ENCODE data around the gene KIF2C. TPM values are rescaled to one million over a fixed set of nuclear protein-coding genes. Genes with fewer than 3 reads are reported as not detected.
"Not testable (repeated sequence)": the region's sequence is repeated elsewhere in the genome, so short reads cannot be mapped to it uniquely, and the experiment has no call there.

Gene KIF2C
- polyA plus RNA-seq, 4 donors = 24.6 to 27.5 (median 26.3) TPM

- DNase-seq (ENCODE audit: low read depth in 4 of 4, low spot score in 2 of 4) = no peak
Measured at GRCh38 chr1:44790968-44791801, 51.5 kb downstream of the KIF2C start.

- no peak for DNase-seq (ENCODE audit: low read depth in 4 of 4, low spot score in 2 of 4)
Measured at GRCh38 chr1:44792736-44793502, 53.3 kb downstream of the KIF2C start.

GRCh38 chr1:44797886-44798285 lies 58.2 kb downstream of the KIF2C start:
- DNase-seq (ENCODE audit: low read depth in 4 of 4, low spot score in 2 of 4) = not testable (repeated sequence)

- DNase-seq (ENCODE audit: low read depth in 4 of 4, low spot score in 2 of 4) = no peak
Measured at GRCh38 chr1:44798481-44799365, 59.1 kb downstream of the KIF2C start.

GRCh38 chr1:44799770-44800584 lies 60.3 kb downstream of the KIF2C start, which contains the start of gene PLK3:
Gene PLK3, plus strand, starts transcription at chr1:44800377. Its CDS starts 87 bp downstream, at chr1:44800464.
- DNase-seq (ENCODE audit: low read depth in 4 of 4, low spot score in 2 of 4) = peak; percentile 94 to 96 (median 94)

GRCh38 chr1:44801491-44802305 lies 62.1 kb downstream of the KIF2C start:
- no peak for DNase-seq (ENCODE audit: low read depth in 4 of 4, low spot score in 2 of 4)

- DNase-seq (ENCODE audit: low read depth in 4 of 4, low spot score in 2 of 4) = no peak
Measured at GRCh38 chr1:44802306-44803061, 62.8 kb downstream of the KIF2C start.

- DNase-seq (ENCODE audit: low read depth in 4 of 4, low spot score in 2 of 4) = no peak
Measured at GRCh38 chr1:44803062-44803311, 63.4 kb downstream of the KIF2C start.

- no peak for DNase-seq (ENCODE audit: low read depth in 4 of 4, low spot score in 2 of 4)
Measured at GRCh38 chr1:44803312-44804095, 63.9 kb downstream of the KIF2C start.

GRCh38 chr1:44805311-44806024 lies 65.8 kb downstream of the KIF2C start:
- no peak for DNase-seq (ENCODE audit: low read depth in 4 of 4, low spot score in 2 of 4)

- no peak for DNase-seq (ENCODE audit: low read depth in 4 of 4, low spot score in 2 of 4)
Measured at GRCh38 chr1:44806025-44806703, 66.5 kb downstream of the KIF2C start.

GRCh38 chr1:44806704-44807363 lies 67.2 kb downstream of the KIF2C start, which contains the start of gene DYNLT4:
Gene DYNLT4, minus strand, starts transcription at chr1:44807351. Its CDS starts 683 bp downstream, at chr1:44806668.
- no peak for DNase-seq (ENCODE audit: low read depth in 4 of 4, low spot score in 2 of 4)

GRCh38 chr1:44807364-44808062 lies 67.9 kb downstream of the KIF2C start:
- peak in 2 of 4 donors; percentile 81 to 83 for DNase-seq (ENCODE audit: low read depth in 4 of 4, low spot score in 2 of 4)

GRCh38 chr1:44808063-44808937 lies 68.7 kb downstream of the KIF2C start, which contains the start of gene BTBD19:
Gene BTBD19, plus strand, starts transcription at chr1:44808523. Its CDS starts 298 bp downstream, at chr1:44808821.
- no peak for DNase-seq (ENCODE audit: low read depth in 4 of 4, low spot score in 2 of 4)
